ENCODE data around the gene CHST6. TPM values are rescaled to one million over a fixed set of nuclear protein-coding genes. Genes with fewer than 3 reads are reported as not detected.

Gene CHST6
- polyA plus RNA-seq, 1 donor (not counting 4 experiments of a cell fraction or from before 2014, with no cell fraction given) = 0.14 TPM

GRCh38 chr16:75460446-75460845 is 34.8 kb downstream of the CHST6 start:
- no peaks in the 10 kb centered on the region for H3K9me3 ChIP-seq (ENCODE audit: control insufficient read depth, low read depth, low read length)
- no peak overlapping the region for H3K27ac ChIP-seq (ENCODE audit: control insufficient read depth, insufficient read depth, low read length)
- FAIRE-seq (no peak), DNase-seq (ENCODE audit: low read depth, low spot score) (no peak)
- peaks cover 4 to 16% of the 10 kb centered on the region in 2 experiments for H3K36me3 ChIP-seq (ENCODE audit: control insufficient read depth in 2 of 2, extremely low read depth in 1 of 2, insufficient read depth in 2 of 2, low read length in 2 of 2)
- no peak overlapping the region for H2AFZ ChIP-seq (ENCODE audit: control insufficient read depth, low read length)
- peaks cover 15% of the 10 kb centered on the region for H3K4me1 ChIP-seq (ENCODE audit: control insufficient read depth, extremely low read depth, insufficient read depth, low read length)
- no peaks in the 10 kb centered on the region for H3K9me1 ChIP-seq (ENCODE audit: control insufficient read depth, extremely low read depth, insufficient read depth, low read length)
- no peak for TF ChIP-seq EZH2 (IDR thresholded peaks at IDR 0.05; ENCODE audit: low read length)
- TF ChIP-seq, protein P1, sequence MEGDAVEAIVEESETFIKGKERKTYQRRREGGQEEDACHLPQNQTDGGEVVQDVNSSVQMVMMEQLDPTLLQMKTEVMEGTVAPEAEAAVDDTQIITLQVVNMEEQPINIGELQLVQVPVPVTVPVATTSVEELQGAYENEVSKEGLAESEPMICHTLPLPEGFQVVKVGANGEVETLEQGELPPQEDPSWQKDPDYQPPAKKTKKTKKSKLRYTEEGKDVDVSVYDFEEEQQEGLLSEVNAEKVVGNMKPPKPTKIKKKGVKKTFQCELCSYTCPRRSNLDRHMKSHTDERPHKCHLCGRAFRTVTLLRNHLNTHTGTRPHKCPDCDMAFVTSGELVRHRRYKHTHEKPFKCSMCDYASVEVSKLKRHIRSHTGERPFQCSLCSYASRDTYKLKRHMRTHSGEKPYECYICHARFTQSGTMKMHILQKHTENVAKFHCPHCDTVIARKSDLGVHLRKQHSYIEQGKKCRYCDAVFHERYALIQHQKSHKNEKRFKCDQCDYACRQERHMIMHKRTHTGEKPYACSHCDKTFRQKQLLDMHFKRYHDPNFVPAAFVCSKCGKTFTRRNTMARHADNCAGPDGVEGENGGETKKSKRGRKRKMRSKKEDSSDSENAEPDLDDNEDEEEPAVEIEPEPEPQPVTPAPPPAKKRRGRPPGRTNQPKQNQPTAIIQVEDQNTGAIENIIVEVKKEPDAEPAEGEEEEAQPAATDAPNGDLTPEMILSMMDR (optimal IDR thresholded peaks at IDR 0.05 in 1 of 3, IDR thresholded peaks at IDR 0.05 in 1 of 3, conservative IDR thresholded peaks at IDR 0.05 in 1 of 3; ENCODE audit: extremely low read depth in 1 of 3, insufficient read depth in 2 of 3, low read length in 3 of 3) = no peak
- H3K79me2 ChIP-seq (ENCODE audit: control insufficient read depth, insufficient read depth, low read length) = peaks cover 87% of the 10 kb centered on the region
- H3K4me3 ChIP-seq (ENCODE audit: control insufficient read depth in 2 of 3, extremely low read depth in 1 of 3, insufficient read depth in 2 of 3, low read depth in 1 of 3, low read length in 3 of 3) = no peak overlapping the region
- dilution Hi-C loops (cut with MboI; ENCODE audit: extremely low pct_ligation_motif_present, low sequenced_read_pairs) = no loop called here
- H4K20me1 ChIP-seq (ENCODE audit: control insufficient read depth, extremely low read depth, insufficient read depth, low read length) = peaks cover 9% of the 10 kb centered on the region
- no peak overlapping the region for H3K4me2 ChIP-seq (ENCODE audit: control insufficient read depth, extremely low read depth, insufficient read depth, low read depth, low read length)
- H3K9ac ChIP-seq (ENCODE audit: control insufficient read depth, extremely low read depth, insufficient read depth, low read length) = no peak overlapping the region
- no peaks in the 10 kb centered on the region for H3K27me3 ChIP-seq (ENCODE audit: control insufficient read depth, extremely low read depth, insufficient read depth, low read length)

- Histone ChIP-seq H3K4me2 (ENCODE audit: control insufficient read depth, extremely low read depth, insufficient read depth, low read depth, low read length) (no peak overlapping the region), H3K4me3 (ENCODE audit: control insufficient read depth in 2 of 3, extremely low read depth in 1 of 3, insufficient read depth in 2 of 3, low read depth in 1 of 3, low read length in 3 of 3) (no peak overlapping the region), H3K9me1 (ENCODE audit: control insufficient read depth, extremely low read depth, insufficient read depth, low read length) (no peaks in the 10 kb centered on the region), H2AFZ (ENCODE audit: control insufficient read depth, low read length) (no peak overlapping the region), H3K9me3 (ENCODE audit: control insufficient read depth, low read depth, low read length) (no peaks in the 10 kb centered on the region), H3K27ac (ENCODE audit: control insufficient read depth, insufficient read depth, low read length) (no peak overlapping the region), H3K9ac (ENCODE audit: control insufficient read depth, extremely low read depth, insufficient read depth, low read length) (no peak overlapping the region), H3K27me3 (ENCODE audit: control insufficient read depth, extremely low read depth, insufficient read depth, low read length) (no peaks in the 10 kb centered on the region), H3K36me3 (ENCODE audit: control insufficient read depth in 2 of 2, extremely low read depth in 1 of 2, insufficient read depth in 2 of 2, low read length in 2 of 2) (peaks cover 4 to 16% of the 10 kb centered on the region in 2 experiments), H3K79me2 (ENCODE audit: control insufficient read depth, insufficient read depth, low read length) (peaks cover 94% of the 10 kb centered on the region), H3K4me1 (ENCODE audit: control insufficient read depth, extremely low read depth, insufficient read depth, low read length) (peaks cover 15% of the 10 kb centered on the region), H4K20me1 (ENCODE audit: control insufficient read depth, extremely low read depth, insufficient read depth, low read length) (peaks cover 10% of the 10 kb centered on the region)
- no peak for TF ChIP-seq EZH2 (IDR thresholded peaks at IDR 0.05; ENCODE audit: low read length)
- TF ChIP-seq, protein P1 (optimal IDR thresholded peaks at IDR 0.05 in 1 of 3, IDR thresholded peaks at IDR 0.05 in 1 of 3, conservative IDR thresholded peaks at IDR 0.05 in 1 of 3; ENCODE audit: extremely low read depth in 1 of 3, insufficient read depth in 2 of 3, low read length in 3 of 3) = no peak
- FAIRE-seq (no peak), DNase-seq (ENCODE audit: low read depth, low spot score) (no peak)
- dilution Hi-C loops (cut with MboI; ENCODE audit: extremely low pct_ligation_motif_present, low sequenced_read_pairs) = no loop called here
These were observed 35.5 kb downstream of the CHST6 start for GRCh38 chr16:75459691-75460090.

Data from keratinocyte (primary cell).